HFFc6 (cell line): Measurements from ENCODE around the gene MBTPS1. TPM values are rescaled to one million over a fixed set of nuclear protein-coding genes. Genes with fewer than 3 reads are reported as not detected.

ENCODE experiments used
- DNase-seq: peaks from one replicate; pipeline ENCODE4 v3.0.0-alpha.2; 2018
- H3K27ac Mint-ChIP-seq: 2 replicates; pipeline ENCODE4 v1.8.0; 2020; ENCODE audit warnings: mild to moderate bottlenecking, mixed read lengths
- H3K27me3 Mint-ChIP-seq: 2 replicates; pipeline ENCODE4 v1.8.0; 2021; ENCODE audit warnings: mild to moderate bottlenecking, moderate library complexity, mixed read lengths; ENCODE audit not compliant: insufficient read depth
- H3K36me3 Mint-ChIP-seq: 2 replicates; pipeline ENCODE4 v1.8.0; 2021; ENCODE audit warnings: low read depth, mixed read lengths
- H3K4me1 Mint-ChIP-seq: 2 replicates; pipeline ENCODE4 v1.8.0; 2020; ENCODE audit warnings: low read depth, mixed read lengths
- H3K4me3 Mint-ChIP-seq: 2 replicates; pipeline ENCODE4 v1.8.0; 2020; ENCODE audit warnings: mild to moderate bottlenecking, moderate library complexity, mixed read lengths
- H3K9me3 Mint-ChIP-seq: 2 replicates; pipeline ENCODE4 v1.8.0; 2020; ENCODE audit warnings: mild to moderate bottlenecking, mixed read lengths
- CTCF ChIP-seq: fragments of 200-600 bp; sonication (generic); IDR thresholded peaks from 2 replicates; pipeline ENCODE4 v1.5.0; 2021; ENCODE audit warnings: antibody characterized with exemption, mild to moderate bottlenecking
- total RNA-seq, 6 experiments: library from RNA; stranded (reverse); fragmentation: NEBNext Ultra II Directional; extraction: Animal tissue kit (Norgen Biotek cat#: 25700); gene quantifications; 2 replicates in 1 of 6; 3 replicates in 5 of 6; pipeline ENCODE4 v1.2.3, GENCODE V29; 2021

MBTPS1 gene
- total RNA-seq, 6 experiments from 2014 or later = 96.6 to 123 (median 102) TPM

- no peak overlapping the region for H3K27ac Mint-ChIP-seq
- H3K4me3 Mint-ChIP-seq = no peak overlapping the region
- no peak for DNase-seq
- no peaks in the 10 kb centered on the region for H3K9me3 Mint-ChIP-seq
- peaks cover 26% of the 10 kb centered on the region for H3K36me3 Mint-ChIP-seq
- no peak for TF ChIP-seq CTCF
- peaks cover 6% of the 10 kb centered on the region; the same call in 1 of the 2 replicates for H3K4me1 Mint-ChIP-seq
- peaks cover 2% of the 10 kb centered on the region; the same call in 1 of the 2 replicates for H3K27me3 Mint-ChIP-seq
Measured at GRCh38 chr16:84068041-84068440, 48.7 kb downstream of the MBTPS1 start.

GRCh38 chr16:84067640-84068039 is 49.1 kb downstream of the MBTPS1 start:
- Mint-ChIP-seq H3K27me3 (peaks cover 2% of the 10 kb centered on the region; the same call in 1 of the 2 replicates), H3K9me3 (no peaks in the 10 kb centered on the region), H3K36me3 (peaks cover 30% of the 10 kb centered on the region), H3K4me3 (no peak overlapping the region), H3K27ac (no peak overlapping the region), H3K4me1 (peaks cover 9% of the 10 kb centered on the region; the same call in 1 of the 2 replicates)
- DNase-seq = no peak
- TF ChIP-seq CTCF = no peak

- DNase-seq = peak; percentile 33
- H3K9me3 Mint-ChIP-seq = no peaks in the 10 kb centered on the region
- H3K27ac Mint-ChIP-seq = no peak overlapping the region
- H3K4me1 Mint-ChIP-seq = peaks cover 6% of the 10 kb centered on the region; the same call in 1 of the 2 replicates
- peaks cover 32% of the 10 kb centered on the region for H3K36me3 Mint-ChIP-seq
- peak; percentile 83 for TF ChIP-seq CTCF
- H3K27me3 Mint-ChIP-seq = peaks cover 2% of the 10 kb centered on the region; the same call in 1 of the 2 replicates
- no peak overlapping the region for H3K4me3 Mint-ChIP-seq
Measured at GRCh38 chr16:84065536-84066132, 51.1 kb downstream of the MBTPS1 start.

GRCh38 chr16:84063980-84064379 is 52.8 kb downstream of the MBTPS1 start:
- peaks cover 25% of the 10 kb centered on the region for H3K36me3 Mint-ChIP-seq
- H3K27ac Mint-ChIP-seq = no peak overlapping the region
- H3K4me1 Mint-ChIP-seq = peaks cover 6% of the 10 kb centered on the region; the same call in 1 of the 2 replicates
- H3K9me3 Mint-ChIP-seq = no peaks in the 10 kb centered on the region
- DNase-seq = no peak
- peaks cover 2% of the 10 kb centered on the region; the same call in 1 of the 2 replicates for H3K27me3 Mint-ChIP-seq
- no peak for TF ChIP-seq CTCF
- H3K4me3 Mint-ChIP-seq = no peak overlapping the region

GRCh38 chr16:84062734-84063640 is 53.8 kb downstream of the MBTPS1 start:
- Mint-ChIP-seq H3K4me1 (peaks cover 6% of the 10 kb centered on the region; the same call in 1 of the 2 replicates), H3K36me3 (peaks cover 19% of the 10 kb centered on the region), H3K27me3 (no peaks in the 10 kb centered on the region), H3K9me3 (no peaks in the 10 kb centered on the region), H3K27ac (no peak overlapping the region), H3K4me3 (no peak overlapping the region)
- DNase-seq = peak; percentile 61
- peak; percentile 97 for TF ChIP-seq CTCF
